Right lobe of liver (tissue), 6 donors: ENCODE measurements around the gene TNFRSF25. TPM values are rescaled to one million over a fixed set of nuclear protein-coding genes. Genes with fewer than 3 reads are reported as not detected.
A peak's percentile ranks its signal among the peaks of the same experiment; 100 is the strongest.
"Not testable (repeated sequence)": the region's sequence is repeated elsewhere in the genome, so short reads cannot be mapped to it uniquely, and the experiment has no call there.

Experiments
- ATAC-seq, 4 donors: fragments of 200-7000 bp; cut with Tn5 transposase; one replicate each; pipeline ENCODE4 v1.9.1; 2020; ENCODE audit warnings: mild to moderate bottlenecking in 4 of 4, moderate library complexity in 4 of 4
- DNase-seq, 3 donors: peaks; one replicate each; pipeline ENCODE4 v3.0.0-alpha.2; 2020
- H3K27ac ChIP-seq, 3 donors: fragments of 200-600 bp; one replicate each; pipeline ENCODE4 v1.8.0; 2022
- H3K27me3 ChIP-seq, 2 donors: fragments of 200-600 bp; one replicate each; pipeline ENCODE4 v1.8.0; 2022
- H3K36me3 ChIP-seq, 4 donors: fragments of 200-600 bp; sonication (generic) in 1 of 4; one replicate each; pipeline versions ENCODE4 v1.5.1 to v1.8.0; 2017 to 2022; ENCODE audit warnings: control low read depth in 1 of 4
- H3K4me1 ChIP-seq, 4 donors: fragments of 200-600 bp; sonication (generic) in 1 of 4; one replicate each; pipeline versions ENCODE4 v1.5.1 to v1.8.0; 2017 to 2022; ENCODE audit warnings: control low read depth in 1 of 4
- H3K4me3 ChIP-seq, 3 donors: fragments of 200-600 bp; one replicate each; pipeline ENCODE4 v1.8.0; 2022
- H3K9me3 ChIP-seq, 4 donors: fragments of 200-600 bp; sonication (generic) in 1 of 4; one replicate each; pipeline versions ENCODE4 v1.5.1 to v1.8.0; 2017 to 2022; ENCODE audit warnings: control low read depth in 1 of 4
- POLR2A ChIP-seq: fragments of 450-650 bp; IDR thresholded peaks from one replicate; pipeline ENCODE4 v1.6.1; 2017; ENCODE audit warnings: antibody characterized with exemption, mild to moderate bottlenecking
- WGBS: methylation state at CpG from one replicate; pipeline ENCODE4 v1.1.6; 2018; ENCODE audit warnings: low coverage, low lambda C conversion rate; ENCODE audit not compliant: insufficient coverage; ENCODE audit errors: missing lambda C conversion rate; 5-methylcytosine and 5-hydroxymethylcytosine counted together
- intact Hi-C, 2 donors: fragments of 100-400 bp; cut with DNase I; formaldehyde crosslinking; loops; one replicate each; pipeline versions ENCODE4 v1.11.2 to v1.14.1; 2022
- total RNA-seq, 6 experiments: library from RNA; depleted of rRNA in 2 of 6; stranded (reverse); fragments of >200 nt in 2 of 6; fragmentation: NEBNext Ultra II Directional in 3 of 6; extraction: Animal tissue kit (Norgen Biotek cat#: 25700) in 3 of 6; gene quantifications; one replicate each; pipeline versions ENCODE4 v1.1.0 to v1.2.4, GENCODE V29; 2016 to 2023
- TF ChIP-seq, protein P1 (sequence below), 4 donors: fragments of 200-600 bp in 3 of 4; fragments of 450-650 bp in 1 of 4; IDR thresholded peaks; one replicate each; pipeline versions ENCODE4 v1.5.1 to v1.8.0; 2016 to 2022; ENCODE audit warnings: antibody characterized with exemption in 4 of 4, mild to moderate bottlenecking in 2 of 4
- donor health status: DM: no; HTN: yes; CAD: no.
- donor health status: DM: no; HTN: no; CAD: no.
- donor health status: DM: no; HTN: no; CAD: no.
- donor health status: DM: no; HTN: yes; CAD: no.
- donor health status: DM: no; HTN: yes; CAD: no.

Gene TNFRSF25
- total RNA-seq, 6 experiments from 2014 or later = 1.1 to 3.2 (median 2.1) TPM

DNA sequence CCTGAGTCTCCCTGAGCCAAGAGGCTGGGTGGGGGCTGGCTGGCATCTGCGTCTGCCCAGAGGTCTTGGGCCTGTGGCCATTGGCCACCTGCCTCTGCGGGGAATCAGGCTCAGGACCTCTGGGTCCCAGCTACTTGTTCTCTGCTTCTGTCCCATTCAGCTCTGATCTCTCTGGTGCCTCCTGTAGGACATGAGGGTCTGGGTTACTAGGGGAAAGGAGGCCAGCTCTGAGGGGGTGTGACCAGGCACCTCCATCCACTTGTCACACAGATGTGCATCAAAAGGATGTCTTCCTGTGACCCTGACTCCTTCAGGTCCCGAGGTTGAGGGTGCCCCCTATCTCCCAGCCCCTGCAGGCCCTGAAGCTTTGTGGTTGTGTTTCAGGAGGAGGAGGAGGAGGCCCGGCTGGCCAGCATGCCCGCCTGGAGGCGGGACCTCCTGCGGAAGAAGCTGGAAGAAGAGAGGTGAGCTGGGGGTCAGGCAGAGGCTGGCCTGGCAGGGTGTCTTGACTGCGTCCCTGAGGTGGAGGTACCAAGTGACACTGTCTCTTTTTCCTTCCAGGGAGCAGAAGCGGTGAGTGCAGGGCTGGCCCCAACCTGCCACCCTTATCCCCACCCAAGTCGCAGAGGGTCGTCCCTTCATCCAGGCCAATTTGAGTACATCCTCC, 9.0 kb downstream of the TNFRSF25 start:
- H3K36me3 ChIP-seq = peaks cover 0 to 19% (median 0%) of the 10 kb centered on the region in 4 donors
- H3K4me3 ChIP-seq = no peak overlapping the region
- peaks cover 0 to 8% (median 2%) of the 10 kb centered on the region in 4 donors for H3K4me1 ChIP-seq
- H3K27me3 ChIP-seq = no peaks in the 10 kb centered on the region
- H3K27ac ChIP-seq = no peak overlapping the region
- ATAC-seq (no peak), DNase-seq (peak in 1 of 3 donors; percentile 48)
- WGBS = 29% methylated on average over 1 of the region's 11 CpGs
- intact Hi-C loops = no loop called here
- TF ChIP-seq POLR2A = no peak
- TF ChIP-seq, protein P1, sequence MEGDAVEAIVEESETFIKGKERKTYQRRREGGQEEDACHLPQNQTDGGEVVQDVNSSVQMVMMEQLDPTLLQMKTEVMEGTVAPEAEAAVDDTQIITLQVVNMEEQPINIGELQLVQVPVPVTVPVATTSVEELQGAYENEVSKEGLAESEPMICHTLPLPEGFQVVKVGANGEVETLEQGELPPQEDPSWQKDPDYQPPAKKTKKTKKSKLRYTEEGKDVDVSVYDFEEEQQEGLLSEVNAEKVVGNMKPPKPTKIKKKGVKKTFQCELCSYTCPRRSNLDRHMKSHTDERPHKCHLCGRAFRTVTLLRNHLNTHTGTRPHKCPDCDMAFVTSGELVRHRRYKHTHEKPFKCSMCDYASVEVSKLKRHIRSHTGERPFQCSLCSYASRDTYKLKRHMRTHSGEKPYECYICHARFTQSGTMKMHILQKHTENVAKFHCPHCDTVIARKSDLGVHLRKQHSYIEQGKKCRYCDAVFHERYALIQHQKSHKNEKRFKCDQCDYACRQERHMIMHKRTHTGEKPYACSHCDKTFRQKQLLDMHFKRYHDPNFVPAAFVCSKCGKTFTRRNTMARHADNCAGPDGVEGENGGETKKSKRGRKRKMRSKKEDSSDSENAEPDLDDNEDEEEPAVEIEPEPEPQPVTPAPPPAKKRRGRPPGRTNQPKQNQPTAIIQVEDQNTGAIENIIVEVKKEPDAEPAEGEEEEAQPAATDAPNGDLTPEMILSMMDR (IDR thresholded peaks at IDR 0.05) = no peak
- no peaks in the 10 kb centered on the region for H3K9me3 ChIP-seq

DNA sequence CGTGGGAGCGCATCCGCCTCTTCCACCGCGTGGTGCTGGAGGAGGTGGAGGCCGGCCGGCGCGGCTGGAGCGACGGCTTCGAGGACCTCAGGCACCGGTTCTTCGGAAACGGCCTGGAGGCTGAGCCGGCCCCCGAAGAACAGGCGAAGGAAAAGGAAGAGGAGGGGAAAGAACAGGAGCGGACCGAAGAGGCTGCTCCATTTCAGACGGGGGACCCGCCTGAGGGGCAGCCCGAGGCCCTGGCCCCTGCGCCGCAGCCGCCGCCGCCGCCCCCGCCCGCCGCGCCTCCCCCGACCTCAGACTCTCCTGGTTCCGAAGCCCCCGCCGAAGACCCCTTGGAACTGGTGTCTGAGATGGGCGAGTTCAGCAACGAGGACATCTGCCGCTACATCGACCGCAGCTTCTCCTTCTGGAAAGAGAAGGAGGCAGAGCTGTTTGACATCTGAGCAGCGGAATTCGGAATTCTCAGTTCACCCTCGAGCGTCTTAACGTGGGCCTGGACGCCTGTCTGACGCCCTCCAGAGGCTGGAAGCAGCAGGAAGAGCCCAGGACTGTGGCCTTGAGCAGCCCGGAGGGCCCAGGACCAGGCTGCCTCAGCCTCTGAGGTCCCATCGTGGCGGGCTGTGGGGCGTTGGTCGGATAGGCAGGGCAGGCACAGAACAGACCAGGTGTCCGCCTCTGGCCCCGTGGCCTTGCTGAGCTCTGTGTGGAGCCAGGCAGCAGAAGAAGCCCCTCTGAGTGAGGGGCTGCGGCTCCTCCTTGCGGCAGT, 10.0 kb downstream of the TNFRSF25 start:
- H3K4me3 ChIP-seq, H3K9me3 ChIP-seq, intact Hi-C loops, H3K27me3 ChIP-seq, DNase-seq, H3K27ac ChIP-seq, ATAC-seq: not testable (repeated sequence)
- WGBS = 69% methylated on average over 20 of the region's 58 CpGs
- H3K36me3 ChIP-seq = peaks cover 0 to 19% (median 0%) of the 10 kb centered on the region in 4 donors
- H3K4me1 ChIP-seq = peaks cover 0 to 12% (median 2%) of the 10 kb centered on the region in 4 donors

DNA sequence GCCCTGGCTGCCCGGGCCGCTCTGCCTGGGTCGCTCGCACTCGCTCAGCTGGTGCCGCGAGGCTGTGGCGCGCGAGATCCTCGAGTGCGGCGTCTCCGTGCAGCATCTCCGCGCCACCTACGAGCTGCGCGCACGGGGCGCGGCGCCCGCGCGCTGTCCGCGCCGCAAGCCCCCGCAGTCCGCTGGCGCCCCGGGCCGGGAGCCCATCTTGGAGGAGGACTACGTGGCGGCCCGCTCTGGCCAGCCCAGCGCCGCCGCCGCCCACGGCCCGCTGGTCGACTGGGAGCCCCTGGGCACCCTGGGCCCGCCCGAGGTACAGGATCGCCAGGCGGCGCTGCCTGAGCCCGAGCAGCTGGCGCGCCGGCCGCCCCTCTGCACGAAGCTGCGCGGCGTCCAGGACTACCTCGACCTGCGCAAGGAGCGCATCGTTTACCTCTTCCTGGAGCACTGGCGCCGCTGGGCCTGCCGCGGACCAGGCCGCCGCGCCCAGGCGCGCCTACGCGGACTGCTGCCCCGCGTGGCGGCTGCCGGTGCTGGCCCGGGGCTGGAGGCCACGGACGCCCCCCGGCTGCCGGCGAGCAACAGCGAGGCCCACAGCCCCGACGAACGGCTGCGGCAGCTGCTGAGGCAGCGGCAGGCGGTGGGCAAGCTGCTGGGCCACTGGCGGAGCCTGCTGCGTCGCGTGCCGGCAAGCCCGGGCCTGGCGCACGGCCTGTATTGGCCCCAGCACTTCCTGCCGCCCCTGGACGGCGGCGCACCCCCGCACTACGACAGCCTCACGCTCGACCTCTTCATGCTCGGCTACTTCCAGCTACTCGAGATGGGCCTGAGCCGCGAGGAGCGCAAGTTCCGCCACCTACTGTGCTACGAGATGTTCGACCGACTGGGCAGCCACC, 10.9 kb downstream of the TNFRSF25 start:
- Histone ChIP-seq H3K36me3 (peaks cover 0 to 19% (median 0%) of the 10 kb centered on the region in 4 donors), H3K4me1 (peaks cover 0 to 18% (median 2%) of the 10 kb centered on the region in 4 donors), H3K27me3 (no peaks in the 10 kb centered on the region), H3K4me3 (no peak overlapping the region), H3K9me3 (no peaks in the 10 kb centered on the region), H3K27ac (no peak overlapping the region)
- TF ChIP-seq POLR2A = no peak
- TF ChIP-seq, protein P1 (IDR thresholded peaks at IDR 0.05) = no peak
- ATAC-seq = no peak
- DNase-seq = no peak
- intact Hi-C loops = no loop called here
- WGBS = no CpG with 5 or more reads among the region's 115 CpGs

DNA sequence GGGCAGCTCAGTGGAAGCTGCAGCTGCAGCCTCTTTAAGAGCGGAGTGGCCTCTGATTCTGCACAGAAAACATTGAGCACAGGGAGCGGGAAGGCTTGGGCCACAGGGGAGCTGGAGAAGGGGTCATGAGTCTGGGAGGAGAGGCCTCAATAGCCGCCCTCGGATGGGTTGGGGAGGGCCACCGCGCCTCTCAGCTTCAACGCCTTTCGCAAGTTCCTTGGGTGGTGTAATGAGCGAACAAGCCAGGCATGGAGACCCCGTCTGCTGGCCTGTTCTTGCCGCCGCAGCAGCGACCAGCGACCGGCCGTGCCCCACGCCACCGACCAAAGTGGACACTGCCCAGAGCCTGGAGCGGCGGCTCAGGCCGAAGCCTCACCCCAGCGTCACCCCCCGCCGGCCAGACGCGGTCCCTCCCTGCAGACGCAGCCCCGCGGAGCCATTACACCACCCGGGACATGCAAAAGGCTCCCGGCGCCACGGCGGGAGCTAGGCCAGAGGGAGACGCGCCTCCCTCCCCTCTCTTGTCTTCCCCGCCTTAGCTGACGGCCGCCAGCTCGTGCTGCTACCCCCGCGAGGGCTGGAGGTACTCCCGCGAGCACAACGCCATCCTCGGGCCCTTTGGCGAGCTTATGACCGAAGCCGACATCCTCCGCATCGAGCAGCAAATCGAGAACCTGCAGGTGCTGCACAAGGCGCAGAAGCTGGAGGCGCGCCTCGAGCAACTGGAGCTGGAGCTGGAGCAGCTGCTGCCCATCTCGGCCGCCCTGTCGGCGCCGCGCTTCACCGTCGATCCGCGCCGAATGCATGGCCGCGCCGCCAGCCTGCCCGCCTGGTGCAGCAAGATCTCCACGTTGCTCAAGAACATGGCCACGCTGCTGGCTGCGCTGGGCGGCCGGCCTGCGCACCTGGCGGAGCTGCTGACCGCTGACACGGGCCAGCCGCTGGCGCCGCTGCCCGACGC, 11.8 kb downstream of the TNFRSF25 start:
- peak in 1 of 3 donors; percentile 41 for DNase-seq
- H3K4me3 ChIP-seq, H3K9me3 ChIP-seq, intact Hi-C loops, ATAC-seq, H3K27ac ChIP-seq, H3K27me3 ChIP-seq: not testable (repeated sequence)
- H3K4me1 ChIP-seq = peaks cover 0 to 25% (median 2%) of the 10 kb centered on the region in 4 donors
- peaks cover 0 to 19% (median 0%) of the 10 kb centered on the region in 4 donors for H3K36me3 ChIP-seq
- WGBS = 70% methylated on average over 2 of the region's 85 CpGs
